GM23338 (cell line): ENCODE data around the gene PPP6R2. TPM values are rescaled to one million over a fixed set of nuclear protein-coding genes. Genes with fewer than 3 reads are reported as not detected.

Source experiments
- ATAC-seq: fragments of 200-7000 bp; cut with Tn5 transposase; 3 replicates; pipeline ENCODE4 v1.9.1; 2020
- DNase-seq: peaks from one replicate; pipeline ENCODE4 v3.0.0-alpha.2; 2015; ENCODE audit warnings: low spot score
- H2AFZ ChIP-seq: fragments of 200-600 bp; sonication (generic); 2 replicates; pipeline ENCODE4 v1.8.0; 2016; ENCODE audit warnings: antibody characterized with exemption, mild to moderate bottlenecking, moderate library complexity
- H3F3A ChIP-seq: fragments of 200-600 bp; sonication (generic); replicated peaks from 2 replicates; pipeline ENCODE4 v1.8.0; 2017; ENCODE audit warnings: antibody characterized with exemption, mixed run types, low read depth
- H3K27ac ChIP-seq: fragments of 200-600 bp; sonication (generic); 2 replicates; pipeline ENCODE4 v1.6.1; 2016; ENCODE audit warnings: low read depth
- H3K27me3 ChIP-seq: fragments of 200-600 bp; sonication (generic); 2 replicates; pipeline ENCODE4 v1.8.0; 2016; ENCODE audit warnings: mild to moderate bottlenecking, mixed run types, moderate library complexity; ENCODE audit not compliant: insufficient read depth
- H3K36me3 ChIP-seq: fragments of 200-600 bp; sonication (generic); 2 replicates; pipeline ENCODE4 v1.8.0; 2016; ENCODE audit warnings: mild to moderate bottlenecking; ENCODE audit not compliant: insufficient read depth
- H3K4me1 ChIP-seq: fragments of 200-600 bp; sonication (generic); 2 replicates; pipeline ENCODE4 v1.8.0; 2016; ENCODE audit warnings: mild to moderate bottlenecking, moderate library complexity; ENCODE audit not compliant: insufficient read depth
- H3K4me2 ChIP-seq: fragments of 200-600 bp; sonication (generic); 2 replicates; pipeline ENCODE4 v1.7.1; 2017; ENCODE audit warnings: mixed run types
- H3K4me3 ChIP-seq: fragments of 200-600 bp; sonication (generic); 2 replicates; pipeline ENCODE4 v1.6.1; 2016; ENCODE audit warnings: mixed run types
- H3K79me2 ChIP-seq: fragments of 200-600 bp; sonication (generic); replicated peaks from 2 replicates; pipeline ENCODE4 v1.8.0; 2017; ENCODE audit warnings: mild to moderate bottlenecking; ENCODE audit not compliant: insufficient read depth
- H3K9me2 ChIP-seq: fragments of 200-600 bp; sonication (generic); 2 replicates; pipeline ENCODE4 v1.8.0; 2017; ENCODE audit not compliant: insufficient read depth
- H4K20me1 ChIP-seq: fragments of 200-600 bp; sonication (generic); replicated peaks from 2 replicates; pipeline ENCODE4 v1.8.0; 2017; ENCODE audit warnings: mild to moderate bottlenecking; ENCODE audit not compliant: insufficient read depth
- H3K27ac Mint-ChIP-seq: 2 replicates; pipeline ENCODE4 v1.8.0; 2020; ENCODE audit warnings: inconsistent platforms, mild to moderate bottlenecking, moderate library complexity, mixed read lengths
- H3K27me3 Mint-ChIP-seq: 3 replicates; pipeline ENCODE4 v1.8.0; 2022; ENCODE audit warnings: low read depth, mild to moderate bottlenecking, moderate library complexity, mixed read lengths, inconsistent platforms; ENCODE audit not compliant: insufficient read depth, poor library complexity
- H3K36me3 Mint-ChIP-seq: 3 replicates; pipeline ENCODE4 v1.8.0; 2021; ENCODE audit warnings: low read depth, mild to moderate bottlenecking, inconsistent platforms, moderate library complexity, mixed read lengths
- H3K4me1 Mint-ChIP-seq: 3 replicates; pipeline ENCODE4 v1.8.0; 2020; ENCODE audit warnings: mild to moderate bottlenecking, inconsistent platforms, mixed read lengths
- H3K4me3 Mint-ChIP-seq: 3 replicates; pipeline ENCODE4 v1.8.0; 2021; ENCODE audit warnings: moderate library complexity, mild to moderate bottlenecking, inconsistent platforms, mixed read lengths
- H3K9me3 Mint-ChIP-seq: 3 replicates; pipeline ENCODE4 v1.8.0; 2020; ENCODE audit warnings: moderate library complexity, mild to moderate bottlenecking, inconsistent platforms, mixed read lengths
- CREB1 ChIP-seq: fragments of 250-450 bp; sonication (Bioruptor Pico); IDR thresholded peaks from 2 replicates; pipeline ENCODE4 v1.5.0; 2020; ENCODE audit warnings: low read depth, mild to moderate bottlenecking, moderate library complexity
- ETS1 ChIP-seq: IDR thresholded peaks from 2 replicates; pipeline ENCODE4 v1.6.1; 2016; ENCODE audit warnings: antibody characterized with exemption
- EZH2 ChIP-seq: fragments of 200-600 bp; sonication (generic); IDR thresholded peaks from one replicate; pipeline ENCODE4 v1.8.0; 2017; ENCODE audit warnings: antibody characterized with exemption, mild to moderate bottlenecking, low read depth; ENCODE audit not compliant: unreplicated experiment
- EZH2phosphoT487 ChIP-seq: fragments of 200-600 bp; sonication (generic); IDR thresholded peaks from one replicate; pipeline ENCODE4 v1.8.1; 2018; ENCODE audit warnings: antibody characterized with exemption; ENCODE audit not compliant: unreplicated experiment
- JUNB ChIP-seq: IDR thresholded peaks from one replicate; pipeline ENCODE4 v1.6.1; 2016; ENCODE audit warnings: antibody characterized with exemption; ENCODE audit not compliant: unreplicated experiment
- NANOG ChIP-seq: IDR thresholded peaks from 2 replicates; pipeline ENCODE4 v1.6.1; 2016; ENCODE audit warnings: antibody characterized with exemption, borderline replicate concordance
- POLR2AphosphoS5 ChIP-seq: IDR thresholded peaks from 2 replicates; pipeline ENCODE4 v1.6.1; 2016; ENCODE audit warnings: antibody characterized with exemption, low read depth
- STAT1 ChIP-seq: IDR thresholded peaks from one replicate; pipeline ENCODE4 v1.6.1; 2016; ENCODE audit warnings: antibody characterized with exemption; ENCODE audit not compliant: unreplicated experiment
- ZNF114 ChIP-seq: fragments of 250-450 bp; sonication (Bioruptor Pico); IDR thresholded peaks from 2 replicates; pipeline ENCODE4 v1.5.0; 2020; ENCODE audit warnings: mild to moderate bottlenecking, moderate library complexity
- ZNF331 ChIP-seq: fragments of 250-450 bp; sonication (Bioruptor Pico); IDR thresholded peaks from 2 replicates; pipeline ENCODE4 v1.5.0; 2020; ENCODE audit warnings: low read depth, mild to moderate bottlenecking, moderate library complexity
- polyA plus RNA-seq: library from polyadenylated mRNA; unstranded; fragments of >200 nt; fragmentation: Nextera tagmentation; extraction: Ambion mirVana; gene quantifications from 2 replicates; pipeline ENCODE4 v1.2.1, GENCODE V29; 2016
- total RNA-seq: library from RNA; depleted of rRNA; stranded (reverse); fragments of >200 nt; shearing (Covaris generic); gene quantifications from 2 replicates; pipeline ENCODE4 v1.2.3, GENCODE V29; 2014
- TF ChIP-seq, protein P1 (sequence below), 2 experiments: fragments of 200-600 bp in 1 of 2; sonication (generic) in 1 of 2; conservative IDR thresholded peaks; 2 replicates each; pipeline versions ENCODE4 v1.5.1 to v1.6.1; 2016 to 2017; ENCODE audit warnings: antibody characterized with exemption in 2 of 2, low read depth in 2 of 2, mild to moderate bottlenecking in 2 of 2, moderate library complexity in 1 of 2
- TF ChIP-seq, protein P2 (sequence below): IDR thresholded peaks from one replicate; pipeline ENCODE4 v1.6.1; 2018; ENCODE audit warnings: antibody characterized with exemption; ENCODE audit not compliant: unreplicated experiment
- TF ChIP-seq, protein P3 (sequence below): fragments of 250-450 bp; sonication (Bioruptor Pico); IDR thresholded peaks from 2 replicates; pipeline ENCODE4 v1.5.0; 2020; ENCODE audit warnings: mild to moderate bottlenecking, moderate library complexity

PPP6R2 gene
- total and polyA plus RNA-seq, 2 experiments from 2014 or later, result 11.9 to 45.8 TPM

- Mint-ChIP-seq H3K4me3 (no peak overlapping the region), H3K36me3 (peaks cover 29% of the 10 kb centered on the region; the same call in 2 of the 3 replicates), H3K27me3 (no peaks in the 10 kb centered on the region), H3K4me1 (no peaks in the 10 kb centered on the region), H3K9me3 (no peaks in the 10 kb centered on the region), H3K27ac (no peak overlapping the region)
- H3K4me3 ChIP-seq, result no peak overlapping the region
- H3K4me2 ChIP-seq, result no peak overlapping the region
- H3K9me2 ChIP-seq, result no peaks in the 10 kb centered on the region
- H3F3A ChIP-seq, result no peaks in the 10 kb centered on the region
- H2AFZ ChIP-seq, result no peak overlapping the region
- ATAC-seq (no peak), DNase-seq (no peak)
- no peaks in the 10 kb centered on the region for H3K79me2 ChIP-seq
- no peak overlapping the region for H3K27ac ChIP-seq
- no peaks in the 10 kb centered on the region for H3K27me3 ChIP-seq
- TF ChIP-seq NANOG (no peak), ETS1 (no peak), STAT1 (no peak), ZNF331 (CRISPR knock-in tag) (no peak), EZH2 (no peak), JUNB (no peak), ZNF114 (CRISPR knock-in tag) (no peak), POLR2AphosphoS5 (no peak), CREB1 (no peak), EZH2phosphoT487 (no peak)
- TF ChIP-seq, protein P1, sequence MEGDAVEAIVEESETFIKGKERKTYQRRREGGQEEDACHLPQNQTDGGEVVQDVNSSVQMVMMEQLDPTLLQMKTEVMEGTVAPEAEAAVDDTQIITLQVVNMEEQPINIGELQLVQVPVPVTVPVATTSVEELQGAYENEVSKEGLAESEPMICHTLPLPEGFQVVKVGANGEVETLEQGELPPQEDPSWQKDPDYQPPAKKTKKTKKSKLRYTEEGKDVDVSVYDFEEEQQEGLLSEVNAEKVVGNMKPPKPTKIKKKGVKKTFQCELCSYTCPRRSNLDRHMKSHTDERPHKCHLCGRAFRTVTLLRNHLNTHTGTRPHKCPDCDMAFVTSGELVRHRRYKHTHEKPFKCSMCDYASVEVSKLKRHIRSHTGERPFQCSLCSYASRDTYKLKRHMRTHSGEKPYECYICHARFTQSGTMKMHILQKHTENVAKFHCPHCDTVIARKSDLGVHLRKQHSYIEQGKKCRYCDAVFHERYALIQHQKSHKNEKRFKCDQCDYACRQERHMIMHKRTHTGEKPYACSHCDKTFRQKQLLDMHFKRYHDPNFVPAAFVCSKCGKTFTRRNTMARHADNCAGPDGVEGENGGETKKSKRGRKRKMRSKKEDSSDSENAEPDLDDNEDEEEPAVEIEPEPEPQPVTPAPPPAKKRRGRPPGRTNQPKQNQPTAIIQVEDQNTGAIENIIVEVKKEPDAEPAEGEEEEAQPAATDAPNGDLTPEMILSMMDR (conservative IDR thresholded peaks at IDR 0.05; ENCODE audit: low read depth in 2 of 2), result no peak
- TF ChIP-seq, protein P2, sequence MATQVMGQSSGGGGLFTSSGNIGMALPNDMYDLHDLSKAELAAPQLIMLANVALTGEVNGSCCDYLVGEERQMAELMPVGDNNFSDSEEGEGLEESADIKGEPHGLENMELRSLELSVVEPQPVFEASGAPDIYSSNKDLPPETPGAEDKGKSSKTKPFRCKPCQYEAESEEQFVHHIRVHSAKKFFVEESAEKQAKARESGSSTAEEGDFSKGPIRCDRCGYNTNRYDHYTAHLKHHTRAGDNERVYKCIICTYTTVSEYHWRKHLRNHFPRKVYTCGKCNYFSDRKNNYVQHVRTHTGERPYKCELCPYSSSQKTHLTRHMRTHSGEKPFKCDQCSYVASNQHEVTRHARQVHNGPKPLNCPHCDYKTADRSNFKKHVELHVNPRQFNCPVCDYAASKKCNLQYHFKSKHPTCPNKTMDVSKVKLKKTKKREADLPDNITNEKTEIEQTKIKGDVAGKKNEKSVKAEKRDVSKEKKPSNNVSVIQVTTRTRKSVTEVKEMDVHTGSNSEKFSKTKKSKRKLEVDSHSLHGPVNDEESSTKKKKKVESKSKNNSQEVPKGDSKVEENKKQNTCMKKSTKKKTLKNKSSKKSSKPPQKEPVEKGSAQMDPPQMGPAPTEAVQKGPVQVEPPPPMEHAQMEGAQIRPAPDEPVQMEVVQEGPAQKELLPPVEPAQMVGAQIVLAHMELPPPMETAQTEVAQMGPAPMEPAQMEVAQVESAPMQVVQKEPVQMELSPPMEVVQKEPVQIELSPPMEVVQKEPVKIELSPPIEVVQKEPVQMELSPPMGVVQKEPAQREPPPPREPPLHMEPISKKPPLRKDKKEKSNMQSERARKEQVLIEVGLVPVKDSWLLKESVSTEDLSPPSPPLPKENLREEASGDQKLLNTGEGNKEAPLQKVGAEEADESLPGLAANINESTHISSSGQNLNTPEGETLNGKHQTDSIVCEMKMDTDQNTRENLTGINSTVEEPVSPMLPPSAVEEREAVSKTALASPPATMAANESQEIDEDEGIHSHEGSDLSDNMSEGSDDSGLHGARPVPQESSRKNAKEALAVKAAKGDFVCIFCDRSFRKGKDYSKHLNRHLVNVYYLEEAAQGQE, result no peak
- TF ChIP-seq, protein P3, sequence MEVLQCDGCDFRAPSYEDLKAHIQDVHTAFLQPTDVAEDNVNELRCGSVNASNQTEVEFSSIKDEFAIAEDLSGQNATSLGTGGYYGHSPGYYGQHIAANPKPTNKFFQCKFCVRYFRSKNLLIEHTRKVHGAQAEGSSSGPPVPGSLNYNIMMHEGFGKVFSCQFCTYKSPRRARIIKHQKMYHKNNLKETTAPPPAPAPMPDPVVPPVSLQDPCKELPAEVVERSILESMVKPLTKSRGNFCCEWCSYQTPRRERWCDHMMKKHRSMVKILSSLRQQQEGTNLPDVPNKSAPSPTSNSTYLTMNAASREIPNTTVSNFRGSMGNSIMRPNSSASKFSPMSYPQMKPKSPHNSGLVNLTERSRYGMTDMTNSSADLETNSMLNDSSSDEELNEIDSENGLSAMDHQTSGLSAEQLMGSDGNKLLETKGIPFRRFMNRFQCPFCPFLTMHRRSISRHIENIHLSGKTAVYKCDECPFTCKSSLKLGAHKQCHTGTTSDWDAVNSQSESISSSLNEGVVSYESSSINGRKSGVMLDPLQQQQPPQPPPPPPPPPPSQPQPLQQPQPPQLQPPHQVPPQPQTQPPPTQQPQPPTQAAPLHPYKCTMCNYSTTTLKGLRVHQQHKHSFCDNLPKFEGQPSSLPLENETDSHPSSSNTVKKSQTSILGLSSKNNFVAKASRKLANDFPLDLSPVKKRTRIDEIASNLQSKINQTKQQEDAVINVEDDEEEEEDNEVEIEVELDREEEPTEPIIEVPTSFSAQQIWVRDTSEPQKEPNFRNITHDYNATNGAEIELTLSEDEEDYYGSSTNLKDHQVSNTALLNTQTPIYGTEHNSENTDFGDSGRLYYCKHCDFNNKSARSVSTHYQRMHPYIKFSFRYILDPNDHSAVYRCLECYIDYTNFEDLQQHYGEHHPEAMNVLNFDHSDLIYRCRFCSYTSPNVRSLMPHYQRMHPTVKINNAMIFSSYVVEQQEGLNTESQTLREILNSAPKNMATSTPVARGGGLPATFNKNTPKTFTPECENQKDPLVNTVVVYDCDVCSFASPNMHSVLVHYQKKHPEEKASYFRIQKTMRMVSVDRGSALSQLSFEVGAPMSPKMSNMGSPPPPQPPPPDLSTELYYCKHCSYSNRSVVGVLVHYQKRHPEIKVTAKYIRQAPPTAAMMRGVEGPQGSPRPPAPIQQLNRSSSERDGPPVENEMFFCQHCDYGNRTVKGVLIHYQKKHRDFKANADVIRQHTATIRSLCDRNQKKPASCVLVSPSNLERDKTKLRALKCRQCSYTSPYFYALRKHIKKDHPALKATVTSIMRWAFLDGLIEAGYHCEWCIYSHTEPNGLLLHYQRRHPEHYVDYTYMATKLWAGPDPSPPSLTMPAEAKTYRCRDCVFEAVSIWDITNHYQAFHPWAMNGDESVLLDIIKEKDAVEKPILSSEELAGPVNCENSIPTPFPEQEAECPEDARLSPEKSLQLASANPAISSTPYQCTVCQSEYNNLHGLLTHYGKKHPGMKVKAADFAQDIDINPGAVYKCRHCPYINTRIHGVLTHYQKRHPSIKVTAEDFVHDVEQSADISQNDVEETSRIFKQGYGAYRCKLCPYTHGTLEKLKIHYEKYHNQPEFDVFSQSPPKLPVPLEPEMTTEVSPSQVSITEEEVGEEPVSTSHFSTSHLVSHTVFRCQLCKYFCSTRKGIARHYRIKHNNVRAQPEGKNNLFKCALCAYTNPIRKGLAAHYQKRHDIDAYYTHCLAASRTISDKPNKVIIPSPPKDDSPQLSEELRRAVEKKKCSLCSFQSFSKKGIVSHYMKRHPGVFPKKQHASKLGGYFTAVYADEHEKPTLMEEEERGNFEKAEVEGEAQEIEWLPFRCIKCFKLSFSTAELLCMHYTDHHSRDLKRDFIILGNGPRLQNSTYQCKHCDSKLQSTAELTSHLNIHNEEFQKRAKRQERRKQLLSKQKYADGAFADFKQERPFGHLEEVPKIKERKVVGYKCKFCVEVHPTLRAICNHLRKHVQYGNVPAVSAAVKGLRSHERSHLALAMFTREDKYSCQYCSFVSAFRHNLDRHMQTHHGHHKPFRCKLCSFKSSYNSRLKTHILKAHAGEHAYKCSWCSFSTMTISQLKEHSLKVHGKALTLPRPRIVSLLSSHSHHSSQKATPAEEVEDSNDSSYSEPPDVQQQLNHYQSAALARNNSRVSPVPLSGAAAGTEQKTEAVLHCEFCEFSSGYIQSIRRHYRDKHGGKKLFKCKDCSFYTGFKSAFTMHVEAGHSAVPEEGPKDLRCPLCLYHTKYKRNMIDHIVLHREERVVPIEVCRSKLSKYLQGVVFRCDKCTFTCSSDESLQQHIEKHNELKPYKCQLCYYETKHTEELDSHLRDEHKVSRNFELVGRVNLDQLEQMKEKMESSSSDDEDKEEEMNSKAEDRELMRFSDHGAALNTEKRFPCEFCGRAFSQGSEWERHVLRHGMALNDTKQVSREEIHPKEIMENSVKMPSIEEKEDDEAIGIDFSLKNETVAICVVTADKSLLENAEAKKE (CRISPR knock-in tag), result no peak
- H3K4me1 ChIP-seq, result no peaks in the 10 kb centered on the region
- H3K36me3 ChIP-seq, result 0 out of 2 replicates have a peak, but pooled peaks cover 9% of the 10 kb centered on the region
- H4K20me1 ChIP-seq, result no peaks in the 10 kb centered on the region; the same call in none of the 2 replicates
Observed at GRCh38 chr22:50415426-50415825, 72.3 kb downstream of the PPP6R2 start.
